Nephron progenitor cell (in vitro differentiated cells): ENCODE measurements around the gene CEP128.

ENCODE experiments used
- DNase-seq: peaks from one replicate; pipeline ENCODE4 v3.0.0; 2021
- H3K27ac Mint-ChIP-seq: 2 replicates; pipeline ENCODE4 v1.8.0; 2021; ENCODE audit warnings: mild to moderate bottlenecking, moderate library complexity, mixed read lengths
- H3K27me3 Mint-ChIP-seq: 2 replicates; pipeline ENCODE4 v1.8.0; 2021; ENCODE audit warnings: mild to moderate bottlenecking, low read depth, mixed read lengths; ENCODE audit not compliant: poor library complexity
- H3K36me3 Mint-ChIP-seq: 2 replicates; pipeline ENCODE4 v1.8.0; 2021; ENCODE audit warnings: low read depth, mixed read lengths
- H3K4me1 Mint-ChIP-seq: 2 replicates; pipeline ENCODE4 v1.8.0; 2021; ENCODE audit warnings: mixed read lengths
- H3K4me3 Mint-ChIP-seq: 2 replicates; pipeline ENCODE4 v1.8.0; 2021; ENCODE audit warnings: mild to moderate bottlenecking, moderate library complexity, mixed read lengths
- H3K9me3 Mint-ChIP-seq: 2 replicates; pipeline ENCODE4 v1.8.0; 2021; ENCODE audit warnings: mild to moderate bottlenecking, moderate library complexity, mixed read lengths
- CTCF ChIP-seq: fragments of 200-600 bp; sonication (generic); IDR thresholded peaks from 2 replicates; pipeline ENCODE4 v1.5.0; 2021; ENCODE audit warnings: antibody characterized with exemption

Gene CEP128

GRCh38 chr14:80705241-80705980 is 236.1 kb downstream of the CEP128 start:
- no peak for TF ChIP-seq CTCF
- Mint-ChIP-seq H3K4me1 (no peaks in the 10 kb centered on the region), H3K27ac (no peak overlapping the region), H3K4me3 (no peak overlapping the region), H3K36me3 (no peaks in the 10 kb centered on the region), H3K9me3 (no peaks in the 10 kb centered on the region), H3K27me3 (no peaks in the 10 kb centered on the region)
- no peak for DNase-seq

GRCh38 chr14:80700601-80701000 is 240.9 kb downstream of the CEP128 start:
- DNase-seq: no peak
- Mint-ChIP-seq H3K27me3 (peaks cover under 1% of the 10 kb centered on the region), H3K4me3 (no peak overlapping the region), H3K36me3 (no peaks in the 10 kb centered on the region), H3K9me3 (no peaks in the 10 kb centered on the region), H3K27ac (no peak overlapping the region), H3K4me1 (no peaks in the 10 kb centered on the region)
- no peak for TF ChIP-seq CTCF

- H3K9me3 Mint-ChIP-seq: no peaks in the 10 kb centered on the region
- no peak for DNase-seq
- peaks cover 3% of the 10 kb centered on the region for H3K27me3 Mint-ChIP-seq
- peaks cover 5% of the 10 kb centered on the region for H3K36me3 Mint-ChIP-seq
- no peaks in the 10 kb centered on the region for H3K4me1 Mint-ChIP-seq
- no peak for TF ChIP-seq CTCF
- no peak overlapping the region for H3K27ac Mint-ChIP-seq
- H3K4me3 Mint-ChIP-seq: no peak overlapping the region
Observed at GRCh38 chr14:80699861-80700260, 241.7 kb downstream of the CEP128 start.

- no peak for TF ChIP-seq CTCF
- peaks cover 3% of the 10 kb centered on the region for H3K27me3 Mint-ChIP-seq
- DNase-seq: no peak
- H3K4me3 Mint-ChIP-seq: no peak overlapping the region
- no peaks in the 10 kb centered on the region for H3K4me1 Mint-ChIP-seq
- H3K9me3 Mint-ChIP-seq: peaks cover 2% of the 10 kb centered on the region
- no peak overlapping the region for H3K27ac Mint-ChIP-seq
- H3K36me3 Mint-ChIP-seq: peaks cover 6% of the 10 kb centered on the region
Observed at GRCh38 chr14:80698974-80699373, 242.6 kb downstream of the CEP128 start.

- Mint-ChIP-seq H3K9me3 (peaks cover 5% of the 10 kb centered on the region), H3K4me1 (no peaks in the 10 kb centered on the region), H3K4me3 (no peak overlapping the region), H3K36me3 (peaks cover 6% of the 10 kb centered on the region), H3K27me3 (peaks cover 3% of the 10 kb centered on the region), H3K27ac (no peak overlapping the region)
- TF ChIP-seq CTCF: no peak
- DNase-seq: no peak
Observed at GRCh38 chr14:80695869-80696268, 245.7 kb downstream of the CEP128 start.

GRCh38 chr14:80692903-80693302 is 248.6 kb downstream of the CEP128 start:
- Mint-ChIP-seq H3K4me3 (no peak overlapping the region), H3K27me3 (peaks cover 3% of the 10 kb centered on the region), H3K4me1 (no peaks in the 10 kb centered on the region), H3K9me3 (peaks cover 5% of the 10 kb centered on the region), H3K36me3 (peaks cover 6% of the 10 kb centered on the region), H3K27ac (no peak overlapping the region)
- DNase-seq: no peak
- TF ChIP-seq CTCF: no peak
